Measurements from ENCODE around the gene MPZL1. TPM values are rescaled to one million over a fixed set of nuclear protein-coding genes. Genes with fewer than 3 reads are reported as not detected.

The MPZL1 gene
- polyA plus RNA-seq, 3 donors from 2014 or later, result 6.8 to 14.3 (median 12.1) TPM

- peaks cover 10 to 13% of the 10 kb centered on the region in 2 donors for H3K4me1 Mint-ChIP-seq
- H3K27me3 Mint-ChIP-seq (ENCODE audit: low read depth in 3 of 3), result peaks cover 0 to 2% (median 0%) of the 10 kb centered on the region in 3 donors
- peak overlapping the region in 3 of 6 donors; percentile 0 to 20 (median 1) for H3K27ac Mint-ChIP-seq
- H3K4me3 Mint-ChIP-seq, result peak overlapping the region in 4 of 5 donors; percentile 1 to 5 (median 2)
- no peaks in the 10 kb centered on the region for H3K9me3 Mint-ChIP-seq
- H3K36me3 Mint-ChIP-seq, result no peaks in the 10 kb centered on the region
- DNase-seq, result no peak
Measured at GRCh38 chr1:167752219-167752985, 30.6 kb downstream of the MPZL1 start.

GRCh38 chr1:167755654-167756053 is 33.9 kb downstream of the MPZL1 start:
- Mint-ChIP-seq H3K27ac (no peak overlapping the region), H3K36me3 (peaks cover 0 to 4% (median 0%) of the 10 kb centered on the region in 3 donors), H3K4me1 (peaks cover 10 to 13% of the 10 kb centered on the region in 2 donors), H3K9me3 (no peaks in the 10 kb centered on the region), H3K4me3 (no peak overlapping the region), H3K27me3 (ENCODE audit: low read depth in 3 of 3) (peaks cover 0 to 5% (median 4%) of the 10 kb centered on the region in 3 donors)
- no peak for DNase-seq

- Mint-ChIP-seq H3K4me3 (no peak overlapping the region), H3K9me3 (no peaks in the 10 kb centered on the region), H3K36me3 (peaks cover 0 to 4% (median 0%) of the 10 kb centered on the region in 3 donors), H3K27ac (no peak overlapping the region), H3K27me3 (ENCODE audit: low read depth in 3 of 3) (peaks cover 2 to 8% (median 6%) of the 10 kb centered on the region in 3 donors), H3K4me1 (peaks cover 20 to 21% of the 10 kb centered on the region in 2 donors)
- DNase-seq, result no peak
Measured at GRCh38 chr1:167756730-167757405, 35.1 kb downstream of the MPZL1 start.

- Mint-ChIP-seq H3K27me3 (ENCODE audit: low read depth in 3 of 3) (peaks cover 2 to 8% (median 6%) of the 10 kb centered on the region in 3 donors), H3K4me1 (peaks cover 21 to 24% of the 10 kb centered on the region in 2 donors), H3K27ac (no peak overlapping the region), H3K36me3 (peaks cover 0 to 4% (median 0%) of the 10 kb centered on the region in 3 donors), H3K4me3 (no peak overlapping the region), H3K9me3 (no peaks in the 10 kb centered on the region)
- no peak for DNase-seq
Measured at GRCh38 chr1:167757433-167758309, 35.9 kb downstream of the MPZL1 start.

GRCh38 chr1:167761400-167761799 is 39.6 kb downstream of the MPZL1 start:
- H3K4me1 Mint-ChIP-seq, result peaks cover 9 to 16% of the 10 kb centered on the region in 2 donors
- H3K27me3 Mint-ChIP-seq (ENCODE audit: low read depth in 3 of 3), result peaks cover 2 to 8% (median 4%) of the 10 kb centered on the region in 3 donors
- H3K9me3 Mint-ChIP-seq, result no peaks in the 10 kb centered on the region
- no peak for DNase-seq
- H3K4me3 Mint-ChIP-seq, result no peak overlapping the region
- peaks cover 0 to 4% (median 0%) of the 10 kb centered on the region in 3 donors for H3K36me3 Mint-ChIP-seq
- H3K27ac Mint-ChIP-seq, result peak overlapping the region in 2 of 6 donors; percentile 18 to 41

- Mint-ChIP-seq H3K27me3 (ENCODE audit: low read depth in 3 of 3) (peaks cover 2 to 8% (median 4%) of the 10 kb centered on the region in 3 donors), H3K36me3 (peaks cover 0 to 4% (median 3%) of the 10 kb centered on the region in 3 donors), H3K4me1 (peaks cover 9 to 16% of the 10 kb centered on the region in 2 donors), H3K9me3 (no peaks in the 10 kb centered on the region), H3K4me3 (no peak overlapping the region), H3K27ac (peak overlapping the region in 1 of 6 donors; percentile 4)
- DNase-seq, result no peak
Measured at GRCh38 chr1:167762061-167762746, 40.4 kb downstream of the MPZL1 start.

- Mint-ChIP-seq H3K27me3 (ENCODE audit: low read depth in 3 of 3) (peaks cover 2 to 8% (median 4%) of the 10 kb centered on the region in 3 donors), H3K4me1 (peaks cover 9 to 16% of the 10 kb centered on the region in 2 donors), H3K27ac (no peak overlapping the region), H3K9me3 (no peaks in the 10 kb centered on the region), H3K4me3 (no peak overlapping the region), H3K36me3 (peaks cover 3 to 9% (median 7%) of the 10 kb centered on the region in 3 donors)
- no peak for DNase-seq
Measured at GRCh38 chr1:167763525-167764220, 41.9 kb downstream of the MPZL1 start.

GRCh38 chr1:167764458-167765330 is 42.9 kb downstream of the MPZL1 start:
- H3K36me3 Mint-ChIP-seq, result peaks cover 9 to 11% (median 9%) of the 10 kb centered on the region in 3 donors
- H3K27me3 Mint-ChIP-seq (ENCODE audit: low read depth in 3 of 3), result peaks cover 2 to 8% (median 3%) of the 10 kb centered on the region in 3 donors
- DNase-seq, result no peak
- H3K27ac Mint-ChIP-seq, result no peak overlapping the region
- peaks cover 9 to 16% of the 10 kb centered on the region in 2 donors for H3K4me1 Mint-ChIP-seq
- no peak overlapping the region for H3K4me3 Mint-ChIP-seq
- no peaks in the 10 kb centered on the region for H3K9me3 Mint-ChIP-seq

- no peak overlapping the region for H3K27ac Mint-ChIP-seq
- H3K27me3 Mint-ChIP-seq (ENCODE audit: low read depth in 3 of 3), result peaks cover 2 to 3% (median 3%) of the 10 kb centered on the region in 3 donors
Measured at GRCh38 chr1:167765496-167765895, 43.7 kb downstream of the MPZL1 start.

GRCh38 chr1:167766538-167766937 is 44.8 kb downstream of the MPZL1 start:
- Mint-ChIP-seq H3K36me3 (peaks cover 8 to 16% (median 9%) of the 10 kb centered on the region in 3 donors), H3K27ac (no peak overlapping the region), H3K4me1 (peaks cover 5 to 9% of the 10 kb centered on the region in 2 donors), H3K27me3 (ENCODE audit: low read depth in 3 of 3) (peaks cover 0 to 2% (median under 1%) of the 10 kb centered on the region in 3 donors), H3K9me3 (no peaks in the 10 kb centered on the region), H3K4me3 (no peak overlapping the region)
- DNase-seq, result no peak

More at GRCh38 chr1:167765496-167765895, 43.7 kb downstream of the MPZL1 start:
- no peaks in the 10 kb centered on the region for H3K9me3 Mint-ChIP-seq
- peaks cover 9 to 16% of the 10 kb centered on the region in 2 donors for H3K4me1 Mint-ChIP-seq
- H3K4me3 Mint-ChIP-seq, result no peak overlapping the region
- peaks cover 8 to 16% (median 9%) of the 10 kb centered on the region in 3 donors for H3K36me3 Mint-ChIP-seq
- no peak for DNase-seq

GRCh38 chr1:167767761-167768160 is 46.0 kb downstream of the MPZL1 start:
- peaks cover 8 to 24% (median 9%) of the 10 kb centered on the region in 3 donors for H3K36me3 Mint-ChIP-seq
- no peaks in the 10 kb centered on the region for H3K9me3 Mint-ChIP-seq
- no peaks in the 10 kb centered on the region for H3K4me1 Mint-ChIP-seq
- no peak overlapping the region for H3K27ac Mint-ChIP-seq
- DNase-seq, result no peak
- no peaks in the 10 kb centered on the region for H3K27me3 Mint-ChIP-seq (ENCODE audit: low read depth in 3 of 3)
- H3K4me3 Mint-ChIP-seq, result no peak overlapping the region

GRCh38 chr1:167770127-167770526 is 48.3 kb downstream of the MPZL1 start:
- no peak overlapping the region for H3K4me3 Mint-ChIP-seq
- no peaks in the 10 kb centered on the region for H3K27me3 Mint-ChIP-seq (ENCODE audit: low read depth in 3 of 3)
- H3K27ac Mint-ChIP-seq, result no peak overlapping the region
- DNase-seq, result no peak
- no peaks in the 10 kb centered on the region for H3K4me1 Mint-ChIP-seq
- H3K9me3 Mint-ChIP-seq, result no peaks in the 10 kb centered on the region
- peaks cover 8 to 32% (median 9%) of the 10 kb centered on the region in 3 donors for H3K36me3 Mint-ChIP-seq

Data from immature natural killer cell (primary cell).